Left lobe of liver (tissue), 2 donors: ENCODE measurements around the gene ZCCHC24. TPM values are rescaled to one million over a fixed set of nuclear protein-coding genes. Genes with fewer than 3 reads are reported as not detected.

ENCODE experiments used
- ATAC-seq: fragments of 200-7000 bp; cut with Tn5 transposase; one replicate; pipeline ENCODE4 v1.9.1; 2020; ENCODE audit warnings: mild to moderate bottlenecking, moderate library complexity
- DNase-seq: peaks from one replicate; pipeline ENCODE4 v3.0.0-alpha.2; 2020; ENCODE audit warnings: low spot score
- total RNA-seq: library from RNA; stranded (reverse); gene quantifications from one replicate; pipeline ENCODE4 v1.2.1, GENCODE V29; 2021
- donor health status: DM: no; HTN: no; CAD: no; lungs with moderate emphysema.
- donor health status: DM: no; HTN: yes; CAD: no.

The ZCCHC24 gene
- total RNA-seq, 1 donor from 2014 or later: 30.5 TPM

GRCh38 chr10:79387974-79388850, 57.2 kb downstream of the ZCCHC24 start:
- DNase-seq: peak; percentile 38
- no peak for ATAC-seq

- DNase-seq: no peak
Measured at GRCh38 chr10:79387466-79387973, 57.9 kb downstream of the ZCCHC24 start.

GRCh38 chr10:79386637-79387465, 58.6 kb downstream of the ZCCHC24 start:
- DNase-seq (peak; percentile 38), ATAC-seq (peak; percentile 5)

More at GRCh38 chr10:79387466-79387973, 57.9 kb downstream of the ZCCHC24 start:
- no peak for ATAC-seq

GRCh38 chr10:79385804-79386531, 59.5 kb downstream of the ZCCHC24 start:
- ATAC-seq (no peak), DNase-seq (peak; percentile 44)

- DNase-seq (peak; percentile 41), ATAC-seq (no peak)
Measured at GRCh38 chr10:79385392-79385795, 60.0 kb downstream of the ZCCHC24 start.

- DNase-seq (no peak), ATAC-seq (no peak)
Measured at GRCh38 chr10:79384773-79385391, 60.5 kb downstream of the ZCCHC24 start.

- no peak for ATAC-seq
- DNase-seq: peak; percentile 46
Measured at GRCh38 chr10:79383974-79384606, 61.3 kb downstream of the ZCCHC24 start.

- DNase-seq (peak; percentile 48), ATAC-seq (no peak)
Measured at GRCh38 chr10:79382491-79382941, 62.9 kb downstream of the ZCCHC24 start.

- peak; percentile 62 for DNase-seq
- peak; percentile 2 for ATAC-seq
Measured at GRCh38 chr10:79381804-79382221, 63.6 kb downstream of the ZCCHC24 start.

GRCh38 chr10:79380946-79381721, 64.3 kb downstream of the ZCCHC24 start:
- ATAC-seq (peak; percentile 6), DNase-seq (peak; percentile 50)

GRCh38 chr10:79380125-79380945, 65.1 kb downstream of the ZCCHC24 start:
- DNase-seq (peak; percentile 93), ATAC-seq (peak; percentile 80)

- DNase-seq: peak; percentile 83
- ATAC-seq: peak; percentile 69
Measured at GRCh38 chr10:79379512-79380124, 65.8 kb downstream of the ZCCHC24 start.

- peak; percentile 1 for ATAC-seq
- peak; percentile 41 for DNase-seq
Measured at GRCh38 chr10:79378647-79379511, 66.5 kb downstream of the ZCCHC24 start.

GRCh38 chr10:79378383-79378646, 67.1 kb downstream of the ZCCHC24 start:
- ATAC-seq: no peak
- no peak for DNase-seq

- no peak for ATAC-seq
- DNase-seq: no peak
Measured at GRCh38 chr10:79377557-79378382, 67.7 kb downstream of the ZCCHC24 start.
